Activated naive CD4-positive, alpha-beta T cell treated with anti-CD3 and anti-CD28 coated beads for 36 hours (primary cell): Measurements from ENCODE around the gene FRAT1. TPM values are rescaled to one million over a fixed set of nuclear protein-coding genes. Genes with fewer than 3 reads are reported as not detected.

Source experiments
- CTCF ChIA-PET: fragments of 350-600 bp; sonication (Branson Sonifier 250); formaldehyde crosslinking; loops from one replicate; lab custom pipeline; 2021; ENCODE audit warnings: antibody characterized with exemption; lab: Charles Lee
- DNase-seq: peaks from one replicate; pipeline ENCODE4 v3.0.0-alpha.2; 2020
- H3K27ac Mint-ChIP-seq: one replicate; pipeline ENCODE4 v1.8.0; 2021; ENCODE audit warnings: mild to moderate bottlenecking, mixed read lengths
- H3K27me3 Mint-ChIP-seq: one replicate; pipeline ENCODE4 v1.8.0; 2021; ENCODE audit warnings: low read depth, mixed read lengths
- H3K36me3 Mint-ChIP-seq: one replicate; pipeline ENCODE4 v1.8.0; 2021; ENCODE audit warnings: low read depth, mixed read lengths
- H3K4me1 Mint-ChIP-seq: one replicate; pipeline ENCODE4 v1.8.0; 2021; ENCODE audit warnings: low read depth, mixed read lengths
- H3K4me3 Mint-ChIP-seq: one replicate; pipeline ENCODE4 v1.8.0; 2021; ENCODE audit warnings: mild to moderate bottlenecking, moderate library complexity, mixed read lengths
- H3K9me3 Mint-ChIP-seq: one replicate; pipeline ENCODE4 v1.8.0; 2021; ENCODE audit warnings: mixed read lengths
- intact Hi-C: fragments of 100-400 bp; cut with micrococcal nuclease; formaldehyde crosslinking; loops from one replicate; pipeline ENCODE4 v1.15.1; 2023
- total RNA-seq, 2 experiments: library from RNA; stranded (reverse); gene quantifications; one replicate each; pipeline ENCODE4 v1.2.3, GENCODE V29; 2021

The FRAT1 gene
- total RNA-seq, 2 experiments from 2014 or later, result 2.3 to 3.0 TPM

GRCh38 chr10:97291357-97292096, 27.5 kb upstream of the FRAT1 start:
- Mint-ChIP-seq H3K27me3 (no peaks in the 10 kb centered on the region), H3K4me3 (peak overlapping the region; percentile 91), H3K27ac (peak overlapping the region; percentile 88), H3K36me3 (peaks cover 12% of the 10 kb centered on the region), H3K9me3 (no peaks in the 10 kb centered on the region), H3K4me1 (peaks cover 23% of the 10 kb centered on the region)
- no peak for DNase-seq
- CTCF ChIA-PET, result interaction anchor here (2.0 kb wide), 1 partner anchor 13 kb away, joined by 8 read pairs; no protein-coding TSS in a partner anchor
- intact Hi-C loops, result loop anchor here (1.0 to 5.0 kb wide), 12 partner anchors 28 to 841 kb away; partner anchors contain the start of genes AVPI1, FRAT1, FRAT2 and LCOR

DNA sequence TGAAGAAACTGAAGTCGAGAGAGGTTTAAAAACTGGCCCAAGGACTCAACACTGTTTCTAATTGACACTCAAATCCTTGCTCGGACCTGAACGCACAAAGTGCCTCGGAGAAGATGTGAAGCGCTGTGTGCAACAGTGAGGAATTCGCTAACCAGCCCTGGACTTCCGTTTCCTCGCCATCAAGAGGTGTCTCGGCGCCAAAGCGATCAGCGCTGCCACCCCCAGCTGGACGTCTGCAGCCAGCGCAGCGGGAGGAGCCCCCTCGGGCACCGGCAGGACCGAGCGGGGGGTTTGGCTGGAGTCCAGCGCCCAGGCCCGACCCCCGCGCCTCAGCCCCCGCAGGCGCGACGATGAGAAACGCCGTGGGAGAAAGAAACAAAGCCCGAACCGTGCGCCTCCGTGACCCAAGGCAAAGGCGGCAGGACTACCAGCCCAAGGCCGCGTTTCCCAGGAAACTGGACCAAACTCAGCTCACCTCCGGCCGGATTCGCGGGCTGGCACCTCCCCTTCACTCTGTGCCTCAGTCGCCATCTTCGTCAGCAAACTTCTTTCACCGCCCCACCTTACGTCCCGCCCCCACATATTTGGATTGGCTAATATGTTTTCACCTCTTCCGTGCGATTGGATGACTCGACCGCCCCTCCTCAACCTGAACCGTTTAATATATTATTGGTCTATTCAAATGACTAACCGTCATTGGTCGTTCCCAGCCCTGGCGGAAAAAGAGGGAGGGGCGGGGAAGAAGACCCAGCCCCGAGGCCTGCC, 26.8 kb upstream of the FRAT1 start, which contains the start of gene ARHGAP19:
ARHGAP19 (minus strand) TSS at position 541 of the 765 bp plus-strand sequence; CDS start at position 531, 10 bp downstream.
- CTCF ChIA-PET, result no interaction called here

DNA sequence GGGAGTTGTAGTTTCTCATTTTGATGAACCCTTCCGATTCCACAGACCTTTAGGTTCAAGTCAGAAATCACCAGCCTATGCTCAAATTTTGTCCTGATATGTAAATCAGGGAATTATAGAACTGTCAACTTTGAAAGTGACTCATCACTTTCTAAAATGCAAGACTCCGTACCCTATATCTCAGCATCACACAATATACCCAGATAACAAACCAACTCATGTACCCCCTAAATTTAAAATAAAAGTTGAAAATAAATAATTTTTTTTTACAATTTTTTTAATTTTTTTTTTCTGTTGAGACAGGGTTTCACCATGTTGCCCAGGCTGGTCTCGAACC, 26.2 kb upstream of the FRAT1 start:
- H3K27ac Mint-ChIP-seq, result no peak overlapping the region
- intact Hi-C loops, result loop anchor here (1.0 to 5.0 kb wide), 12 partner anchors 26 to 839 kb away; partner anchors contain the start of genes AVPI1, FRAT1, FRAT2 and LCOR
- CTCF ChIA-PET, result interaction anchor here (0.6 kb wide), 1 partner anchor 636 kb away, joined by 3 read pairs; no protein-coding TSS in a partner anchor
- H3K4me1 Mint-ChIP-seq, result peaks cover 23% of the 10 kb centered on the region
- peak overlapping the region; percentile 91 for H3K4me3 Mint-ChIP-seq
- no peak for DNase-seq
- H3K27me3 Mint-ChIP-seq, result no peaks in the 10 kb centered on the region
- H3K9me3 Mint-ChIP-seq, result no peaks in the 10 kb centered on the region
- peaks cover 8% of the 10 kb centered on the region for H3K36me3 Mint-ChIP-seq

More for the DNA sequence above, 26.8 kb upstream of the FRAT1 start, which contains the start of gene ARHGAP19:
- Mint-ChIP-seq H3K36me3 (peaks cover 9% of the 10 kb centered on the region), H3K4me3 (peak within 1 kb of the TSS; percentile 91), H3K27ac (peak within 1 kb of the TSS; percentile 88), H3K27me3 (no peaks in the 10 kb centered on the region), H3K4me1 (peaks cover 23% of the 10 kb centered on the region), H3K9me3 (no peaks in the 10 kb centered on the region)
- peak; percentile 98 for DNase-seq
- intact Hi-C loops, result loop anchor here (1.0 to 5.0 kb wide), 12 partner anchors 27 to 840 kb away; partner anchors contain the start of genes AVPI1, FRAT1, FRAT2 and LCOR

- no peak for DNase-seq
- Mint-ChIP-seq H3K4me3 (no peak overlapping the region), H3K27ac (no peak overlapping the region), H3K36me3 (no peaks in the 10 kb centered on the region), H3K27me3 (no peaks in the 10 kb centered on the region), H3K9me3 (no peaks in the 10 kb centered on the region), H3K4me1 (peaks cover 2% of the 10 kb centered on the region)
- intact Hi-C loops, result no loop called here
- CTCF ChIA-PET, result no interaction called here
Observed at GRCh38 chr10:97297556-97298222, 21.4 kb upstream of the FRAT1 start.

GRCh38 chr10:97298223-97298571, 20.9 kb upstream of the FRAT1 start:
- no peaks in the 10 kb centered on the region for H3K36me3 Mint-ChIP-seq

GRCh38 chr10:97300980-97301379, 18.1 kb upstream of the FRAT1 start:
- Mint-ChIP-seq H3K9me3 (no peaks in the 10 kb centered on the region), H3K4me1 (no peaks in the 10 kb centered on the region), H3K36me3 (no peaks in the 10 kb centered on the region), H3K27me3 (no peaks in the 10 kb centered on the region), H3K27ac (no peak overlapping the region), H3K4me3 (no peak overlapping the region)
- CTCF ChIA-PET, result no interaction called here
- intact Hi-C loops, result no loop called here
- DNase-seq, result no peak

More at GRCh38 chr10:97298223-97298571, 20.9 kb upstream of the FRAT1 start:
- CTCF ChIA-PET, result no interaction called here
- Mint-ChIP-seq H3K9me3 (no peaks in the 10 kb centered on the region), H3K4me1 (no peaks in the 10 kb centered on the region), H3K4me3 (no peak overlapping the region), H3K27ac (no peak overlapping the region), H3K27me3 (no peaks in the 10 kb centered on the region)
- intact Hi-C loops, result no loop called here
- no peak for DNase-seq

- no peaks in the 10 kb centered on the region for H3K4me1 Mint-ChIP-seq
- intact Hi-C loops, result no loop called here
- CTCF ChIA-PET, result interaction anchor here (1.0 kb wide), 1 partner anchor 21 kb away, joined by 3 read pairs; no protein-coding TSS in a partner anchor
- H3K36me3 Mint-ChIP-seq, result no peaks in the 10 kb centered on the region
- no peaks in the 10 kb centered on the region for H3K27me3 Mint-ChIP-seq
- no peak overlapping the region for H3K27ac Mint-ChIP-seq
- DNase-seq, result no peak
- H3K9me3 Mint-ChIP-seq, result no peaks in the 10 kb centered on the region
- H3K4me3 Mint-ChIP-seq, result no peak overlapping the region
Observed at GRCh38 chr10:97302088-97302791, 16.8 kb upstream of the FRAT1 start.

DNA sequence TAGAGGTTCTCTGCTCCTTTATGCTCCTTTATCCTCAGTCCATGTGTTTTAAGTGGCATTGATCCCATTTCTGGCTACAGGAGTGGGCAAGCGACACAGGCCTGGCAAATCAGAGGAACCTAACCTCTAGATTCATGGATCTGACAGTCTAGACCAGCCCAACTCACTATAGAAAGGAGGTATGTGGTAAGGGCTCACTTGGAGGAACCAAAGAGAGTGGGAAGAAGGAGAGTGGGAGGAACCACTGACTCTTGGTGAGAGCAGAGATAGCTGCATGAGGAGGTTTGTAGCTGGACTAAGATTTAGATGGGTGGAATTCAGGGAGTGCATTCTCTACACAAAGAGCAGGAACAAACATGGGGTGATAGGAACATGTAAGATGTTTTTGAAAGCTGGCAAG, 11.6 kb upstream of the FRAT1 start:
- CTCF ChIA-PET, result no interaction called here
- H3K27ac Mint-ChIP-seq, result no peak overlapping the region
- no peak for DNase-seq
- H3K4me3 Mint-ChIP-seq, result no peak overlapping the region
- H3K36me3 Mint-ChIP-seq, result no peaks in the 10 kb centered on the region
- intact Hi-C loops, result no loop called here
- H3K4me1 Mint-ChIP-seq, result no peaks in the 10 kb centered on the region
- H3K9me3 Mint-ChIP-seq, result no peaks in the 10 kb centered on the region
- no peaks in the 10 kb centered on the region for H3K27me3 Mint-ChIP-seq

DNA sequence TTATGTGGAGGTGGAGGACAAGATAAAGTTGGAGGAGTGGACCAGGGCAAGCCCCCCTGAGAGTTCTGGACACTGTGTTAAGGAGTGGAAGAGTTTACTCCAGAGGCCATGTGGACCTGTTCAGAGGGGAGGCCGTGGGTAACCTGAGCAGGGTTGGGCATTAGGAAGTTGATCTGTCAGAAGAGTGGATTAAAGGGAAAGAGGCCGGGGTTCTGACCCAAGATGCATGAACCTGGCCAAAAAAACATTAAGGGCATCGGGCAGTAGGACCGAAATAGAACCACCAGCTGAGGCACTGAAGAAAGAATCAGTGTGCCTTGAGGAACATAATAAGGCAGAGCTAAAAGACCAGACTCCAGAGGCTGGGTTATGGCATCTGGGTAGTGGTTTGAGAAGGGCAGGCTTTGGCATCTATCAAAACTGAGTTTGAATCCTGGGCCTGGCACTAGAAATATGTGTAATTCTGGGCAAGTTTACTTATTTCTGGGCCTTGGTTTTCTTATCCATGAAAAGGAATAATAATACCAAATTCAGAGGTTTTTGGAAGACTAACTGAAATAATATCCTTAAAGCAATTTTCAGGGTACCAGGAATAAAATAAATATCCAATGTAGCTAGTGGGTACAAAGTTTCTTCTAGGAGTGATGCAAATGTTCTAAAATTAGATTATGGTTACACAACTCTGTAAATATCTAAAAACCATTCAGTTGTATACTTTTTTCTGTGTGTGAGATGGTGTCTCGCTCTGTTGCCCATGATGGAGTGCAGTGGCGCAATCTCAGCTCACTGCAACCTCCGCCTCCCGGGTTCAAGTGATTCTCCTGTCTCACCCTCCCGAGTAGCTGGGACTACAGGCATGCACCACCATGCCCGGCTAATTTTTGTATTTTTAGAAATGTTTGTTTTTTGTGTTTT, 10.9 kb upstream of the FRAT1 start:
- Mint-ChIP-seq H3K4me3 (no peak overlapping the region), H3K27me3 (no peaks in the 10 kb centered on the region), H3K4me1 (no peaks in the 10 kb centered on the region), H3K27ac (no peak overlapping the region), H3K36me3 (no peaks in the 10 kb centered on the region), H3K9me3 (no peaks in the 10 kb centered on the region)
- intact Hi-C loops, result no loop called here
- no peak for DNase-seq
- CTCF ChIA-PET, result no interaction called here

DNA sequence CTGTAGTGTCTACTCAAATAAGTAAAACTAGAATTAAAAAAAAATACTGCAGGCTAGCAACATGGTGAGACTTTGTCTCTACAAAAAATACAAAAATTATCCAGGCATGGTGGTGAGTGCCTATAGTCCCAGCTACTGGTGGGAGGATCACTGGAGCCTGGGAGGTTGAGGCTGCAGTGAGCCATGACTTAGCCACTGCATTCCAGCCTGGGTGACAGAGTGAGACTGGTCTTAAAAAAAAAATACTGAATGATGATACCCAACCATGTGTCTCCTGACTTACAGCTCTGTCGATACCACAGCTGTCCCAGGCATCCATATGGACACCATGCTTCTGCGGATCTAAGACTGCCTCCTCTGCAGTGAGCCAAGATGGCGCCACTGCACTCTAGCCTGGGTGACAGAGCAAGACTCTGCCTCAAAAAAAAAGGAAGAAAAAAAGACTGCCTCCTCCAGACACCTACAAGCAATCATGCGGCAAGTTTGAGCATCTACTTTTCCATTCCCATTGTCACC, 7.9 kb upstream of the FRAT1 start:
- CTCF ChIA-PET, result interaction anchor here (0.7 kb wide), 1 partner anchor 100 kb away, joined by 3 read pairs; no protein-coding TSS in a partner anchor
- Mint-ChIP-seq H3K4me3 (no peak overlapping the region), H3K27ac (no peak overlapping the region), H3K36me3 (no peaks in the 10 kb centered on the region), H3K27me3 (no peaks in the 10 kb centered on the region), H3K9me3 (no peaks in the 10 kb centered on the region), H3K4me1 (no peaks in the 10 kb centered on the region)
- no peak for DNase-seq
- intact Hi-C loops, result no loop called here

DNA sequence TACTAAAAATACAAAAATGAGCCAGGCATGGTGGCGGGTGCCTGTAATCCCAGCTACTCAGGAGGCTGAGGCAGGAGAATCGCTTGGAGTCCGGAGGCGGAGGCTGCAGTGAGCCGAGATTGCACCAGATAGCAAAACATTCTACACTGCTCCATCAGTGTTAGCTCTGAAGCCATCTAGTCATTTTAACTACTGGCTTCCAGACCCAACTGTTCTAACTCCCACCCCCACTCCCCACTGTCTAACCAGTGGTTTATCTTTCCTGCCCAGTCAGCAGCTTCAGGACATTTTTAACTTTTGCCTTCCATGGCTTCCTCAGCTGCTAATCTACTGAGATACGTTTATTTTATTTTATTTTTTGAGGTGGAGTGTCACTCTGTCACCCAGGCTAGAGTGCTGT, 6.2 kb upstream of the FRAT1 start:
- no peaks in the 10 kb centered on the region for H3K36me3 Mint-ChIP-seq
- CTCF ChIA-PET, result interaction anchor here (1.0 kb wide), 1 partner anchor 44 kb away, joined by 3 read pairs; no protein-coding TSS in a partner anchor

More for the DNA sequence above, 6.2 kb upstream of the FRAT1 start:
- H3K27me3 Mint-ChIP-seq, result no peaks in the 10 kb centered on the region
- intact Hi-C loops, result no loop called here
- H3K4me1 Mint-ChIP-seq, result no peaks in the 10 kb centered on the region
- DNase-seq, result no peak
- no peaks in the 10 kb centered on the region for H3K9me3 Mint-ChIP-seq
- H3K4me3 Mint-ChIP-seq, result no peak overlapping the region
- H3K27ac Mint-ChIP-seq, result no peak overlapping the region
